Type B pancreatic cell (in vitro differentiated cells): ENCODE results near the gene OR1A2. TPM values are rescaled to one million over a fixed set of nuclear protein-coding genes. Genes with fewer than 3 reads are reported as not detected.

ENCODE experiments used
- DNase-seq: peaks from one replicate; pipeline ENCODE4 v3.0.0; 2021; ENCODE audit warnings: mixed read lengths; ENCODE audit not compliant: unreplicated experiment; ENCODE audit errors: extremely low spot score
- H3K27ac Mint-ChIP-seq: 2 replicates; pipeline ENCODE4 v1.8.0; 2021; ENCODE audit warnings: mild to moderate bottlenecking, mixed read lengths
- H3K27me3 Mint-ChIP-seq: 2 replicates; pipeline ENCODE4 v1.8.0; 2021; ENCODE audit warnings: mixed read lengths
- H3K36me3 Mint-ChIP-seq: 2 replicates; pipeline ENCODE4 v1.8.0; 2021; ENCODE audit warnings: mixed read lengths
- H3K4me1 Mint-ChIP-seq: one replicate; pipeline ENCODE4 v1.8.0; 2021; ENCODE audit warnings: mixed read lengths; ENCODE audit not compliant: unreplicated experiment
- H3K4me3 Mint-ChIP-seq: 2 replicates; pipeline ENCODE4 v1.8.0; 2021; ENCODE audit warnings: mild to moderate bottlenecking, mixed read lengths
- H3K9me3 Mint-ChIP-seq: 2 replicates; pipeline ENCODE4 v1.8.0; 2021; ENCODE audit warnings: mixed read lengths
- long read RNA-seq: library from polyadenylated mRNA; unstranded; transcript quantifications from one replicate; pipeline ENCODE4 v2.0.0, GENCODE V29; 2020
- total RNA-seq: library from RNA; stranded (reverse); gene quantifications from 2 replicates; pipeline ENCODE4 v1.2.1, GENCODE V29; 2021; ENCODE audit warnings: low replicate concordance
- TF ChIP-seq, protein P1 (sequence below): fragments of 200-600 bp; sonication (generic); conservative IDR thresholded peaks from 2 replicates; pipeline ENCODE4 v1.5.0; 2021; ENCODE audit warnings: antibody characterized with exemption, mild to moderate bottlenecking

The OR1A2 gene, protein sequence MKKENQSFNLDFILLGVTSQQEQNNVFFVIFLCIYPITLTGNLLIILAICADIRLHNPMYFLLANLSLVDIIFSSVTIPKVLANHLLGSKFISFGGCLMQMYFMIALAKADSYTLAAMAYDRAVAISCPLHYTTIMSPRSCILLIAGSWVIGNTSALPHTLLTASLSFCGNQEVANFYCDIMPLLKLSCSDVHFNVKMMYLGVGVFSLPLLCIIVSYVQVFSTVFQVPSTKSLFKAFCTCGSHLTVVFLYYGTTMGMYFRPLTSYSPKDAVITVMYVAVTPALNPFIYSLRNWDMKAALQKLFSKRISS
- not detected in 2 replicates for total RNA-seq
- long read RNA-seq: 0 reads

DNA sequence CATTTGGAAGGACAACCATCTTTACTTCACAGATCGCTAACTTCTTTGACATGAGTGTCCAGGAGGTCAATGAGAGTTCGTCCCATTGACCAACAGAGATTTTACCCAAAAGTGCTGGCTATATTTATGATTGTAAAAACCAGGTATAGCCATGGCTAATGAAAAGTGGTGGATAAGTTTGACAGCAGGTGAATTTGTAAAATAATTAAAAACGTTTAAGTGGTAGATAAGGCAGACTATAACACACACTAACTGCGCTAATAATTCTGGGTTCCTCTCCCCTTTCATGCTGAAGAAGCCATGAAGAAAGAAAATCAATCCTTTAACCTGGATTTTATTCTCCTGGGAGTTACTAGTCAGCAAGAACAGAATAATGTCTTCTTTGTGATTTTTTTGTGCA is at the start of gene OR1A2:
Gene OR1A2 (plus strand): TSS at position 301 of the 400 bp plus-strand sequence. CDS start 0 bp downstream, at position 301.
- Mint-ChIP-seq H3K9me3 (no peaks in the 10 kb centered on the region), H3K36me3 (no peaks in the 10 kb centered on the region), H3K4me1 (no peaks in the 10 kb centered on the region), H3K4me3 (no peak within 1 kb of the TSS), H3K27me3 (no peaks in the 10 kb centered on the region), H3K27ac (no peak within 1 kb of the TSS)
- TF ChIP-seq, protein P1, sequence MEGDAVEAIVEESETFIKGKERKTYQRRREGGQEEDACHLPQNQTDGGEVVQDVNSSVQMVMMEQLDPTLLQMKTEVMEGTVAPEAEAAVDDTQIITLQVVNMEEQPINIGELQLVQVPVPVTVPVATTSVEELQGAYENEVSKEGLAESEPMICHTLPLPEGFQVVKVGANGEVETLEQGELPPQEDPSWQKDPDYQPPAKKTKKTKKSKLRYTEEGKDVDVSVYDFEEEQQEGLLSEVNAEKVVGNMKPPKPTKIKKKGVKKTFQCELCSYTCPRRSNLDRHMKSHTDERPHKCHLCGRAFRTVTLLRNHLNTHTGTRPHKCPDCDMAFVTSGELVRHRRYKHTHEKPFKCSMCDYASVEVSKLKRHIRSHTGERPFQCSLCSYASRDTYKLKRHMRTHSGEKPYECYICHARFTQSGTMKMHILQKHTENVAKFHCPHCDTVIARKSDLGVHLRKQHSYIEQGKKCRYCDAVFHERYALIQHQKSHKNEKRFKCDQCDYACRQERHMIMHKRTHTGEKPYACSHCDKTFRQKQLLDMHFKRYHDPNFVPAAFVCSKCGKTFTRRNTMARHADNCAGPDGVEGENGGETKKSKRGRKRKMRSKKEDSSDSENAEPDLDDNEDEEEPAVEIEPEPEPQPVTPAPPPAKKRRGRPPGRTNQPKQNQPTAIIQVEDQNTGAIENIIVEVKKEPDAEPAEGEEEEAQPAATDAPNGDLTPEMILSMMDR: no peak
- DNase-seq: no peak

DNA sequence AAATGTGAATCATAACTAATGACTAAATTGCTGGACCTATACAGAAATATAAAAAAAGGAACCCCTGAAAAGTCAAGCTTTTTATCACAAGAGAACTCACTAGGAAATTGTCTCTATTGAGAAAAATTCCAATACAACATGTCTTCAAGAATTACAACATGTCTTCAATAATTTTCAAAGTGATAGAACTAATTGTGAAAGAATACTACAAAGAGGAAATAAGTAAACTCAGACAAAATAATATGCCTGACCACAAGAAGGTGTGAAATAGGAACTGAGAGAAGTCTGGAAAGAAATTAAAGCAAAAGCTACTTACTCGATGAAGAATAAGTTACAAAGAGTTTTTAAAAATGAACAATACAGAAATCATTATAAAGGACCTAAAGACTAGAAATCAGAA is 40.1 kb upstream of the OR1A2 start:
- H3K9me3 Mint-ChIP-seq: peaks cover 9% of the 10 kb centered on the region
- no peak overlapping the region for H3K27ac Mint-ChIP-seq
- H3K4me1 Mint-ChIP-seq: no peaks in the 10 kb centered on the region
- no peak overlapping the region for H3K4me3 Mint-ChIP-seq
- H3K27me3 Mint-ChIP-seq: no peaks in the 10 kb centered on the region
- DNase-seq: no peak
- TF ChIP-seq, protein P1: no peak
- no peaks in the 10 kb centered on the region for H3K36me3 Mint-ChIP-seq

DNA sequence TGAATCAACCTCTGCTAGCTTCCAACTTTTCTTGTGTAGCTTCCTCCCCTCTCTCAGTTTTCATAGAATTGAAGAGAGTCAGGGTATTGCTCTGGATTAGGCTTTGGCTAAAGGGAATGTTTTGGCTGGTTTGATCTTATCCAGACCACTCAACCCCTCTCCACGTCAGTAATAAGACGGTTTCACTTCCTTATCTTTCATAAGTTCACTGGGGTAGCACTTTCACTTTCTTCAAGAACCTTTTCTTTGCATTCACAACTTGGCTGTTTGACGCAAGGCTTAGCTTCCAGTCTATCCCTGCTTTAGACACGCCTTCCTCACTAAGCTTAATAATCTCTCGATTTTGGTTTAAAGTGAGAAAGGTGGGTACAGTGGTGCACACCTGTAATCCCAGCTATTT is 29.7 kb upstream of the OR1A2 start:
- no peak for DNase-seq
- no peaks in the 10 kb centered on the region for H3K36me3 Mint-ChIP-seq

DNA sequence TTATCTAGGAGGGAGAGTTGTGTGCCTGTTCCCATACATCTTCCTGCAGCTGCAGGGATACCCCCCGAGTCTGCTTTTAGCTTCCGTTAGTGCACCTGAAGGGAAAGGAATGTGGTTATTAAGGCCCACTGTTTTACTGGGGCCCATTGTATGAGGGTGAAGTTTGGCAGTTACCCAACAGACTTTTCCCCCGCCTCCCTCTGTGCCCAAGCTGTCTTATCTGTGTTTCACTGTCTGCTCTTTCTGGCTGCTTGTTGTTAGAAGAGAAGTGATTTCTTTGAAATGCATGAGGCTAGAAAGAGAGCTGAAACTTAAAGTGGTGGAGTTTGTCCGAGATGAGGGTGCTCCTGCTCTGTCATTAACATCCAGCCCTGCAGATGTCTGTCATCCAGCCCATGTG is 7.4 kb upstream of the OR1A2 start:
- Mint-ChIP-seq H3K27ac (no peak overlapping the region), H3K9me3 (no peaks in the 10 kb centered on the region), H3K27me3 (no peaks in the 10 kb centered on the region), H3K4me1 (no peaks in the 10 kb centered on the region), H3K4me3 (no peak overlapping the region), H3K36me3 (no peaks in the 10 kb centered on the region)
- no peak for DNase-seq
- TF ChIP-seq, protein P1: no peak

More for the DNA sequence above, 29.7 kb upstream of the OR1A2 start:
- no peak overlapping the region for H3K27ac Mint-ChIP-seq
- no peaks in the 10 kb centered on the region for H3K4me1 Mint-ChIP-seq
- no peaks in the 10 kb centered on the region for H3K27me3 Mint-ChIP-seq
- H3K4me3 Mint-ChIP-seq: no peak overlapping the region
- H3K9me3 Mint-ChIP-seq: no peaks in the 10 kb centered on the region
- TF ChIP-seq, protein P1: no peak

DNA sequence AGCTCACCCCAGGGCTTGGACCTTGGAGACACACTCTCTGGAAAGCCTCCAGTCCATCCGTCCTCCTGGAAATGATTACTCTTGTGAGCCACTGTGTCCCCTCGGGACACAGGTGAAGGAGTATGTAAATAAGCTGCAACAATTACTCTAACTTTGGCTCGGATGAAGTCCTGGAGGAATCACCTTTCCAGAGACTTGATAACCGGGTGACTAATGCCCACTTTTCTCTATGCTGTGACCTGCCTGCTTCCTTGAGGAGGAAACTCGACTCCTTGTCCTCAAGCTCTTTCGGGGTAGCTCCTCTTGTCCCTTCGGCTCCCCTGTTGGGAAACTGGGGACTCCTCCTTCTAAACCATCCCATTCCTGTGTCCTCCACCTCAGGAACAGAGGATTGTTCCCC is 10.0 kb downstream of the OR1A2 start, which contains the start of gene OR1A1:
Gene OR1A1 (plus strand): TSS at position 301 of the 400 bp plus-strand sequence. CDS start 7,954 bp downstream, outside the sequence.
- DNase-seq: no peak
- Mint-ChIP-seq H3K4me1 (no peaks in the 10 kb centered on the region), H3K27me3 (no peaks in the 10 kb centered on the region), H3K9me3 (peaks cover 14% of the 10 kb centered on the region), H3K4me3 (no peak within 1 kb of the TSS), H3K36me3 (no peaks in the 10 kb centered on the region), H3K27ac (no peak within 1 kb of the TSS)
- TF ChIP-seq, protein P1: no peak
